GM06990 (cell line): ENCODE measurements around the gene TRIM10.
"Not testable (repeated sequence)": the region's sequence is repeated elsewhere in the genome, so short reads cannot be mapped to it uniquely, and the experiment has no call there.

Experiments used
- DNase-seq: peaks from one replicate; pipeline ENCODE4 v3.0.0-alpha.2; 2011; ENCODE audit not compliant: insufficient read length; ENCODE audit errors: extremely low read depth
- H3K27me3 ChIP-seq: replicated peaks from 2 replicates; pipeline ENCODE4 v1.6.0; 2011; ENCODE audit warnings: low read length; ENCODE audit not compliant: control insufficient read depth, insufficient read depth
- H3K36me3 ChIP-seq: 2 replicates; pipeline ENCODE4 v1.5.1; 2011; ENCODE audit warnings: low read length; ENCODE audit not compliant: control insufficient read depth, insufficient read depth
- H3K4me3 ChIP-seq: replicated peaks from 2 replicates; pipeline ENCODE4 v1.5.1; 2011; ENCODE audit warnings: low read depth, mild to moderate bottlenecking, control low read depth, low read length
- CTCF ChIP-seq: IDR thresholded peaks from 2 replicates; pipeline ENCODE4 v1.5.1; 2011; ENCODE audit warnings: low read length, control low read depth, mild to moderate bottlenecking, inconsistent platforms; ENCODE audit not compliant: insufficient read depth, poor library complexity, severe bottlenecking

Gene TRIM10

GRCh38 chr6:30122515-30122914 is 38.5 kb downstream of the TRIM10 start:
- no peaks in the 10 kb centered on the region; the same call in none of the 2 replicates for H3K27me3 ChIP-seq
- DNase-seq = no peak
- no peak overlapping the region for H3K4me3 ChIP-seq
- no peak for TF ChIP-seq CTCF
- H3K36me3 ChIP-seq = no peaks in the 10 kb centered on the region

- no peaks in the 10 kb centered on the region; the same call in none of the 2 replicates for H3K27me3 ChIP-seq
- TF ChIP-seq CTCF = no peak
- no peak for DNase-seq
- H3K36me3 ChIP-seq = no peaks in the 10 kb centered on the region
- H3K4me3 ChIP-seq = no peak overlapping the region
Measured at GRCh38 chr6:30121446-30122366, 39.3 kb downstream of the TRIM10 start.

GRCh38 chr6:30118691-30119090 is 42.3 kb downstream of the TRIM10 start:
- not testable (repeated sequence) for DNase-seq, H3K4me3 ChIP-seq, H3K27me3 ChIP-seq, H3K36me3 ChIP-seq

GRCh38 chr6:30116724-30117123 is 44.3 kb downstream of the TRIM10 start:
- Histone ChIP-seq H3K4me3 (no peak overlapping the region), H3K36me3 (no peaks in the 10 kb centered on the region), H3K27me3 (no peaks in the 10 kb centered on the region; the same call in 1 of the 2 replicates)
- TF ChIP-seq CTCF = no peak
- no peak for DNase-seq

GRCh38 chr6:30113841-30114240 is 47.2 kb downstream of the TRIM10 start:
- Histone ChIP-seq H3K4me3 (no peak overlapping the region), H3K36me3 (no peaks in the 10 kb centered on the region), H3K27me3 (no peaks in the 10 kb centered on the region)
- no peak for DNase-seq
- TF ChIP-seq CTCF = no peak

- Histone ChIP-seq H3K27me3 (no peaks in the 10 kb centered on the region), H3K4me3 (no peak within 1 kb of the TSS), H3K36me3 (no peaks in the 10 kb centered on the region)
- TF ChIP-seq CTCF = no peak
- DNase-seq = no peak
Measured at GRCh38 chr6:30113003-30113759, 47.8 kb downstream of the TRIM10 start, which contains the start of gene TRIM31. TSS of gene TRIM31 (minus strand) at chr6:30113090. CDS start at chr6:30112805, 285 bp downstream.
